Activated T-helper 17 cell treated with anti-CD3 and anti-CD28 coated beads, Interleukin-2, amount 50 U/mL, for 72 hours (primary cell): Measurements from ENCODE around the gene HAO2. TPM values are rescaled to one million over a fixed set of nuclear protein-coding genes. Genes with fewer than 3 reads are reported as not detected.

Source experiments
- ATAC-seq: fragments of 150-1000 bp; cut with Tn5 transposase; replicated peaks from 2 replicates; pipeline ENCODE4 v1.10.0; 2021; ENCODE audit warnings: mild to moderate bottlenecking, moderate library complexity
- H3K27ac Mint-ChIP-seq: one replicate; pipeline ENCODE4 v1.8.0; 2022; ENCODE audit warnings: mixed read lengths
- H3K27me3 Mint-ChIP-seq: one replicate; pipeline ENCODE4 v1.8.0; 2022; ENCODE audit warnings: mixed read lengths
- H3K36me3 Mint-ChIP-seq: one replicate; pipeline ENCODE4 v1.8.0; 2022; ENCODE audit warnings: low read depth, mild to moderate bottlenecking, mixed read lengths
- H3K4me1 Mint-ChIP-seq: one replicate; pipeline ENCODE4 v1.8.0; 2022; ENCODE audit warnings: mixed read lengths
- H3K4me3 Mint-ChIP-seq: one replicate; pipeline ENCODE4 v1.8.0; 2022; ENCODE audit warnings: mild to moderate bottlenecking, mixed read lengths
- H3K9me3 Mint-ChIP-seq: one replicate; pipeline ENCODE4 v1.8.0; 2022; ENCODE audit warnings: mixed read lengths
- total RNA-seq, 2 donors: library from RNA; stranded (reverse); gene quantifications; one replicate each; pipeline ENCODE4 v1.2.3, GENCODE V29; 2022

Gene HAO2
- total RNA-seq, 2 donors from 2014 or later, result not detected

DNA sequence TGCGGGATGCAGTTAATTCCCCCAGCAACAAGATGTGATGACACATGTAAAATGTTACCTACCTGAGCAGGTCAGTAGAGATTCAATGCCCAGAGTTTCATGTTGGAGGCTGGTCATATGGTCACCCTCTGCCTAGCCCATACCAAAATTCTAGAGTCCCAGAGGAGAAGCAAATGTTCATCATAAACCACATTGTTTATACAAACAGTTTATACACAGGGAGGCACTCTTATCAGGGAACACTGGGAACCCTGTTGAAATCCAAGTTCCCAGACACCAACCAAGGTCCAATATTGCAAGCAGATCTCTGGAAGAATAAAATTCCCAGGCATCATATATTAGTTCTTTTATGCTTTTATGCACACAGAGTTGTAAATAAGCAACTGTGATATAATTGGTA lies 10.5 kb downstream of the HAO2 start:
- peaks cover 4% of the 10 kb centered on the region for H3K9me3 Mint-ChIP-seq
- H3K4me3 Mint-ChIP-seq, result no peak overlapping the region
- no peak for ATAC-seq
- H3K4me1 Mint-ChIP-seq, result peaks cover 4% of the 10 kb centered on the region
- H3K36me3 Mint-ChIP-seq, result no peaks in the 10 kb centered on the region
- peaks cover 3% of the 10 kb centered on the region for H3K27me3 Mint-ChIP-seq
- no peak overlapping the region for H3K27ac Mint-ChIP-seq

DNA sequence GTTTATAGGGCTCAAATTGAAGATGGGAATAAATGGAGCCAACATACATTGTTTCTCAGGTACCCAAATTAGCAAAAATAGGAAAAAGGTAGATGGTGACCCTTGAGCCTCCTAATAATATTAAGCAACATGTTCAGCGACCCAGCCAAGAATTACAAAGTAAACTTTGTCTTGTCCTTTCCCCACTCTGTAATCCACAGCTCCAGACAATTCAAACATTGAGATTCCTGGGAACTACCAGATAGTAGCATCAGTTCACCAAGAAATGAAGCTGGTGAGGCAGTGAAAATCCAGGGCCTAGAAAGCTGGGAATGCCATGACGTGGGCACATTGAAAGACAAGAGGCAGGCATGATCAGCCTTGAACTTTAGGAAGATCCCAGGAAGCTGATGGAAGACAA lies 11.7 kb downstream of the HAO2 start:
- no peak overlapping the region for H3K27ac Mint-ChIP-seq
- peaks cover 3% of the 10 kb centered on the region for H3K27me3 Mint-ChIP-seq
- H3K4me3 Mint-ChIP-seq, result no peak overlapping the region
- H3K9me3 Mint-ChIP-seq, result peaks cover 4% of the 10 kb centered on the region
- no peaks in the 10 kb centered on the region for H3K36me3 Mint-ChIP-seq
- no peaks in the 10 kb centered on the region for H3K4me1 Mint-ChIP-seq
- no peak for ATAC-seq

DNA sequence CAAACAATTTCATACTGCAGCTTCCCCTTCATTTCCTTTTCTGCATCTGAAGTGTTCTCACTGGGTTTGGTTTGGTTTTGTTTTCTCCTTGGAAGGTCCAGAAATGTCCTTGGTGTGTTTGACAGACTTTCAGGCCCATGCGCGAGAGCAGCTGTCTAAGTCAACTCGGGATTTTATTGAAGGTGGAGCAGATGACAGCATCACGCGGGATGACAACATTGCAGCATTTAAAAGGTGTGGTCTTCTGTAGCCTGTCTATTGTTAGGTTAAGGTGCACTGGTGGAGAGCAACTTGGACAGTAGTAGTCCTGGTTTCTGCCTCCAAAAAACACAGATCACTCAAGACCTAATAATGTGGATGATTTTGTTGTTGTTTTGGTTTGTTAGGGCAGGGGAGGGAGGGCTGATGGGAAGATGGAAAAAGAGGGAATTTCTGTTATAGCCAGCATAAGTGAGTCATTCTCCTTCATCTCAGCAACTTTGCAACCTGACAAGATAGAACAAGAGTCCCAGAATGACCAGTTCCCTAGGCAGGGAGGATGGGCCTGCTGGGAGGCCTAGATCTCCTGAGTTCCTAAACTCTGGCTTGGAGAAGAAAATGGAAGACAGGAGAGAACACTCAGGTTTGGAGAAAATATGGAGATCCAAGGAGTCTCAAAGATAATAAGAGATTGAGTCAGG lies 12.5 kb downstream of the HAO2 start:
- no peaks in the 10 kb centered on the region for H3K36me3 Mint-ChIP-seq
- H3K9me3 Mint-ChIP-seq, result peaks cover 4% of the 10 kb centered on the region
- no peak for ATAC-seq
- peaks cover 3% of the 10 kb centered on the region for H3K27me3 Mint-ChIP-seq
- H3K4me3 Mint-ChIP-seq, result no peak overlapping the region
- H3K27ac Mint-ChIP-seq, result no peak overlapping the region
- H3K4me1 Mint-ChIP-seq, result no peaks in the 10 kb centered on the region

DNA sequence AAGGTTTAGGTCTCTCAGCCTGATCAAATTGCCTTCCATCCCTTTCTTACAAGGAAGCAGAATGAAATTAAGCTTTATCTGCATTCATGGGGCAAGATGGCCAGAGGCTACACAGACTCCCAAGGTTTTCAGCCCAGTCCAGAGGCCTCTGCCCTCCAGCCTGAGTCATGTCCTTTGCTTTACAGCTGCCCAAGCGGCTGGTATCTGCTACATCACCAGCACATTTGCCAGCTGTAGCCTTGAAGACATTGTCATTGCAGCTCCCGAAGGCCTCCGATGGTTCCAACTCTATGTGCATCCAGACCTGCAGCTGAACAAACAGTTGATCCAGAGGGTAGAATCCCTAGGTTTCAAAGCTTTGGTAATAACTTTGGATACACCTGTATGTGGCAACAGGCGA lies 16.0 kb downstream of the HAO2 start:
- Mint-ChIP-seq H3K4me3 (no peak overlapping the region), H3K4me1 (no peaks in the 10 kb centered on the region), H3K36me3 (no peaks in the 10 kb centered on the region), H3K27me3 (peaks cover 6% of the 10 kb centered on the region), H3K9me3 (no peaks in the 10 kb centered on the region), H3K27ac (no peak overlapping the region)
- ATAC-seq, result no peak

DNA sequence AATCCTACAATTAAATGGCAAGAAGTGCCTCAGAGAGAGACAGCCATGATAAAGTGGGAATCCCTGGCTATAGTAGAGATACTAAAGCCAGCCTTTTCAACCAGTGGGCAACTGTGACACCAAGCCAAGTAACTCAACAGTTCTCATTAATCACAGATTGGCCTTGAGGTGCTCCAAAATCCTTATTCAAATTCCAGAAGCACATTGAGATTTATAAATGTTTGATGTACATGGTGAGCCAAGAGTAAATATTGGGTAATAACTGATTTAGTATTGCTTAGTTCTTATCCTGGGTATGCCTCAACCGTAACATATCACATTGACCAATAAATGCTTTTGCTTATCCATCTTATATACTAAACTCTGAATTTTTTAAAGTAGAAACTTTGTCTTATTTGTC lies 17.1 kb downstream of the HAO2 start:
- ATAC-seq, result no peak
- H3K9me3 Mint-ChIP-seq, result no peaks in the 10 kb centered on the region
- no peak overlapping the region for H3K27ac Mint-ChIP-seq
- no peaks in the 10 kb centered on the region for H3K36me3 Mint-ChIP-seq
- H3K4me1 Mint-ChIP-seq, result no peaks in the 10 kb centered on the region
- no peak overlapping the region for H3K4me3 Mint-ChIP-seq
- peaks cover 3% of the 10 kb centered on the region for H3K27me3 Mint-ChIP-seq

DNA sequence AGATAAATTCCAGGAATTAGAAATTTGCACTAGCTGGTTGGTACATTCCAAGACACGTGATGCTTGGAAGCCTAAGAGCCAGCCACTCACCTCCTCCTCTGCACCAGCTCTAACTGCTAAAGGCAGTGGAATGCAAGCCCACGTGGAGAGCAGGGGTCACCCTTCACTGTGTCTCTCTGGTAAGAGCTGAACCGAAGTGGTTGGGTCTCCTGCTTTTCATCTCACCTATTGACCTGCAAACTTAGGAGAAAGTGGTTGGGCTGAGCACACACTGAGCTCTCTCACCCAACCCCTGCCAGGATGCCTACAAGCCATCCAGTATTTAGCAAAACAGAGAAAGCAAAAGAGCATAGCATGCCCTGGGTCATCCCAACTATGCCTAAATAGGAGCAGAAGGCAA lies 19.3 kb downstream of the HAO2 start:
- Mint-ChIP-seq H3K9me3 (no peaks in the 10 kb centered on the region), H3K4me3 (no peak overlapping the region), H3K27ac (no peak overlapping the region), H3K4me1 (no peaks in the 10 kb centered on the region), H3K36me3 (no peaks in the 10 kb centered on the region), H3K27me3 (peaks cover 6% of the 10 kb centered on the region)
- no peak for ATAC-seq

DNA sequence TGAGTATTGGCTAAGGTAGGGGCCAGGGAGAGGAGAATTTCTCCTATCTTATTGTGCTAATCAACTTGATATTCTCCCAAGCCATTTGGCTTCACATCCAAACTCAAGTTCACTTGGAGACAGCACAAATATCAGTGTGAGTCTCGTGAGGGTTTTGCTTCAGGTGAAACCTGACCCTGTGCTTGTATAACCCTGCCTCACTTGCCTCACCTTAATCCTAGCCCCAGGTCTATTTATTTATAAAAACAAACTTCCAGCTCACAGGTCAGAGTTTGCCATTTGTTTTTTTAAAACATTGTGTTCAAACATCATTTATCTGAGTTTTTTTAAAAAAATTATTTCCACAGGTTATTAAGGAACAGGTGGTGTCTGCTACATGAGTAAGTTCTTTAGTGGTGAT lies 19.9 kb downstream of the HAO2 start:
- Mint-ChIP-seq H3K4me1 (no peaks in the 10 kb centered on the region), H3K36me3 (no peaks in the 10 kb centered on the region), H3K9me3 (no peaks in the 10 kb centered on the region), H3K27ac (no peak overlapping the region), H3K4me3 (no peak overlapping the region), H3K27me3 (peaks cover 12% of the 10 kb centered on the region)
- ATAC-seq, result no peak

DNA sequence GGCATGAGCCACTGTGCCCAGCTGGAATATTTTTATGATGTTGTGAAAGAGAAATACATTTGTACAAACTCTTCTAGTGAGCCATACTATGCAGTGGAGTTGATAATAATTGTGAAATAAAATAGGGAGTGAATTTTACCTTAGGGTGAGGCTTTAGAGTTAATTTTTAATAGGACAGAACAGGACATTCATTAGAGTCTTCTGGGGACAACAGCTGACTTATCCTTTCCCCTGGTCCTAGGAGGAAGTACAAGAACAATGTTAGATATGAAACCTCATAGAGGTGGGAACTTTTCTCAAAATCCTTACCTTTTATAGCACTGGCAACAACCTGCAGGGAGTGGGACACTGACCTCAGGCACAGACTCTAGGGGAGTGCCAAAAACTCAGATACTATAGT lies 21.9 kb downstream of the HAO2 start:
- Mint-ChIP-seq H3K9me3 (no peaks in the 10 kb centered on the region), H3K4me1 (no peaks in the 10 kb centered on the region), H3K36me3 (no peaks in the 10 kb centered on the region), H3K27ac (no peak overlapping the region), H3K27me3 (peaks cover 17% of the 10 kb centered on the region), H3K4me3 (no peak overlapping the region)
- no peak for ATAC-seq

DNA sequence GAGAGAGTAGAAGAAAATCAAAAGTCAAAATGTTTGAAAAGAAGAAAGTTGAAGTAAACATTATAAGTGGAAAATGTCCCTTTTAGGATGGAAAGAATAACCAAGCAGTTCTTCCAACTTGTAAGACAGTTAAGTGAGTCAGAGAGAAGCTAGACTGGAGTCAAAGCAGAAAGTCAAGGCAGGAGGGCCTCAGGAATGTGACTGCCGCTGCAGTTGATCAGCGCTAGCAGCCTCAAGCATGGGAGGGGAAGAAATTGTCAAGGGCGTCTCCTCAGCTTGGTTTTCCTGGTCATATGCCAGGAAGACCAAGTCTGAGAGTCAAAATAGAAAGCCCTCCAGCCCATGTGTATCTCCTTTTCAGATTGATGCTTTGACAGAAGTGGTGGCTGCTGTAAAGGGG lies 23.2 kb downstream of the HAO2 start:
- no peak overlapping the region for H3K27ac Mint-ChIP-seq

DNA sequence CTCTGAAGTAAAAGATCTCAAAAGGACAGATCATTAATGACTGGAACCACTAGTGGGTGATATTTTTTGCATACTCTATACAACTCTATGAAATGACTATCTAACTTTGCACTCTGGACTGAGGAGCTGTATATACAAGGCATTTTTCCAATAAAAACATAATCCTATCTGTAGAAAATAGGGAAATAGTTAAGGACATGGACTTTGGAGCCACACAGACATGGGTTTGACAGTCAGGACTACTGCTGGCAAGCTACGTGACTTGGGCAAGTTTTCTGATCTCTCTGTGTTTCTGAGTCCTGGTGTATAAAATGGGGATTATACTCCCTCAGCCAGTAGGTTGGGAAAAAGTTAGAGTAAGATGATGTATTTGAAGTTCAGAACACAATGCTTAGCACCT lies 25.5 kb downstream of the HAO2 start:
- H3K36me3 Mint-ChIP-seq, result no peaks in the 10 kb centered on the region
- no peak overlapping the region for H3K4me3 Mint-ChIP-seq
- no peak overlapping the region for H3K27ac Mint-ChIP-seq
- H3K4me1 Mint-ChIP-seq, result no peaks in the 10 kb centered on the region
- H3K9me3 Mint-ChIP-seq, result no peaks in the 10 kb centered on the region
- peaks cover 17% of the 10 kb centered on the region for H3K27me3 Mint-ChIP-seq
- no peak for ATAC-seq

More for the DNA sequence above, 23.2 kb downstream of the HAO2 start:
- no peak for ATAC-seq
- Mint-ChIP-seq H3K27me3 (peaks cover 17% of the 10 kb centered on the region), H3K4me3 (no peak overlapping the region), H3K4me1 (no peaks in the 10 kb centered on the region), H3K36me3 (no peaks in the 10 kb centered on the region), H3K9me3 (no peaks in the 10 kb centered on the region)

DNA sequence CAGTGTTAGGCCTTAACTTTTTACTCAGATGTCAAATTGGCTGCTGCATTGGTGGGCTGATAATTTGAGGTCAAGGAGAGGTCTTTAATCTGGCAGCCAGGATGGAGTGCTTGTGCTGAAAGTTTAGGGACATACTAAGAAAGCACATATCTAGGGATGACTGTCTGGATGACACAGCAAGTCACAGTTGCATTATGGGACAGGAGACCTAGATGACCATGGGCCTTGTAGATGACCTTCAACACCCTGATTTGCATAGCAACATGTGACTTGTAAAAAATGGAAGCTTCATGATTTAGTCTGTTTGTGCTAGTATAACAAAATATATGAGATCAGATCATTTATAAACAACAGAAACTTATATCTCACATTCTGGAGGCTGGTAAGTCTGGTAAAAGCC lies 28.4 kb downstream of the HAO2 start:
- Mint-ChIP-seq H3K27me3 (peaks cover 17% of the 10 kb centered on the region), H3K4me1 (no peaks in the 10 kb centered on the region), H3K9me3 (no peaks in the 10 kb centered on the region), H3K4me3 (no peak overlapping the region), H3K36me3 (no peaks in the 10 kb centered on the region), H3K27ac (no peak overlapping the region)
- no peak for ATAC-seq

DNA sequence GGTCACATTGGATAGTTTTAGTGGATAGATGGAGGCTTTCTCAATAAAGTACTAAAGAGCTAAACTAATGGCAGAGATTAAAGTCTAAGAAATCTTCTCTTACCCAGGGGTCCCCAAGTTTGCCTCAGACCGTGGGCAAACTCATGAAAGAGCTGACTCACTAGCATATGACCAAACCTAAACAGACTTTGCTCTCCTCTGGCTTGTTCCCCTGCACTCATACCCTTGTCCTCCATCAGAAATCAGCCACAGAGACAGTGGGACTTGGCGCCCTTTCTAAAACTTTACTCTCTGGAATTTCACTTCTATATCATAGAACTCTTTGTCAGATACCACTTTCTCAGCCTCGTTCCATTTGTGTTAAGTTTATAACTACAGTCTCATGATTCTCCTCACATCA lies 29.4 kb downstream of the HAO2 start:
- ATAC-seq, result no peak
- no peaks in the 10 kb centered on the region for H3K36me3 Mint-ChIP-seq
- no peak overlapping the region for H3K4me3 Mint-ChIP-seq
- H3K27me3 Mint-ChIP-seq, result peaks cover 14% of the 10 kb centered on the region
- no peak overlapping the region for H3K27ac Mint-ChIP-seq
- H3K4me1 Mint-ChIP-seq, result no peaks in the 10 kb centered on the region
- no peaks in the 10 kb centered on the region for H3K9me3 Mint-ChIP-seq

DNA sequence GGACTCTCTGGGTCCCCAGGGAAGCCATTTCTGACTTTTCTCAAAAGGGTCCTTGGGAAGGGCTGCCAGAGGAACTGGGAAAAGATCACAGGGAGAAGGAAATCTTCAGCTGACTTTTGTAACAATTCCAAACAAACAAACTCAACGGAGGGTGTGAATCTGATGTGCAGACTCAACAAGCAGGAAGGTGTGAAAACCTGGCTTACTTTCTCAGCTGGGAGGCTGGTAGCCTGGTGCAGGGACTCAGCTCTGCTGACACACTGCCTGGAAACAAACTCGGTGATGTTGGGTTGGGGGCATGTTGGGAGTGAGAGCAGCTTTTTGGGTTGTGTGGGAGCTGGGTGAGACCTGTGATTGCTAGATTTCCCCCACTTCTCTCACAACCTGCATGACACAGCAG lies 36.2 kb downstream of the HAO2 start:
- no peak overlapping the region for H3K4me3 Mint-ChIP-seq
- peaks cover 5% of the 10 kb centered on the region for H3K9me3 Mint-ChIP-seq
- no peaks in the 10 kb centered on the region for H3K4me1 Mint-ChIP-seq
- no peak for ATAC-seq
- no peak overlapping the region for H3K27ac Mint-ChIP-seq
- H3K36me3 Mint-ChIP-seq, result no peaks in the 10 kb centered on the region
- H3K27me3 Mint-ChIP-seq, result peaks cover 23% of the 10 kb centered on the region

DNA sequence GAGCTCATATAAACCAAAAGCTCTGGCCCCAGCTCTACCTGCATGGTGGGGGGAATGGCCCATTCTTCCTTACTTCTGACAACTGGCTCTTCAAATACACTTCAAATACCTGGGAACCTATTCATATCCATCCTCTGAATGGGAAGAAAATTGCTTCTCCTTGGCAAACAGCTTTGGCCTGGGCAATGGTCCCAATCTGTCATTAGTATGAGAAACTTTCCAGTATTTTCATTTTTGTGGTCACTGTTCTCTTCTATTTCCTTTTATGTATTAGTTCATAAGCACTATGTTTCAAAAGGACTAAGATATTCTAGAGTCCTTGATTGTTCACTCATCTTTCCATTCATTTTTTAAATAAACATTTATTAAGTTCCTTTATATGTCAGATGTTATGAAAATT lies 41.1 kb downstream of the HAO2 start:
- ATAC-seq, result no peak
- no peaks in the 10 kb centered on the region for H3K36me3 Mint-ChIP-seq

DNA sequence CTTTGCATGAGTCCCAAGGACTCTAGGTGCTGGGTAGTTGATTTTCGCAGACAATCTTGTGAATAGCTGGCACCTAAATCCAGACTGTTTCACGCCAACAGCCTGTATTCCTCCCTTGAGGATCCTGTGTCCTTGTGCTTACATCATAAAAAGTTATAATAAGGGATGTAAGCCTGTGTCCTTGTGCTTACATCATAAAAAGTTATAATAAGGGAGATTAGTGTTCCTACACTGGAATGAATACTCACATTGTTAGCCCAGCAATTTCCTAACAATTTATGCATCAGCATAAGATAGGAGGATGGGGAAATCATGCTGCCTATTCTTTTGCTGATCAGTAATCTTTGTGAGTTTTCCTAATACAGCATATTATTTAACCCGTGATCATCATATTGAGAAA lies 42.4 kb downstream of the HAO2 start:
- peaks cover 6% of the 10 kb centered on the region for H3K27me3 Mint-ChIP-seq
- no peak overlapping the region for H3K27ac Mint-ChIP-seq
- H3K4me3 Mint-ChIP-seq, result no peak overlapping the region
- H3K36me3 Mint-ChIP-seq, result no peaks in the 10 kb centered on the region
- peaks cover 5% of the 10 kb centered on the region for H3K9me3 Mint-ChIP-seq
- H3K4me1 Mint-ChIP-seq, result no peaks in the 10 kb centered on the region
- no peak for ATAC-seq

More for the DNA sequence above, 41.1 kb downstream of the HAO2 start:
- Mint-ChIP-seq H3K9me3 (peaks cover 5% of the 10 kb centered on the region), H3K27ac (no peak overlapping the region), H3K27me3 (peaks cover 9% of the 10 kb centered on the region), H3K4me3 (no peak overlapping the region), H3K4me1 (no peaks in the 10 kb centered on the region)

DNA sequence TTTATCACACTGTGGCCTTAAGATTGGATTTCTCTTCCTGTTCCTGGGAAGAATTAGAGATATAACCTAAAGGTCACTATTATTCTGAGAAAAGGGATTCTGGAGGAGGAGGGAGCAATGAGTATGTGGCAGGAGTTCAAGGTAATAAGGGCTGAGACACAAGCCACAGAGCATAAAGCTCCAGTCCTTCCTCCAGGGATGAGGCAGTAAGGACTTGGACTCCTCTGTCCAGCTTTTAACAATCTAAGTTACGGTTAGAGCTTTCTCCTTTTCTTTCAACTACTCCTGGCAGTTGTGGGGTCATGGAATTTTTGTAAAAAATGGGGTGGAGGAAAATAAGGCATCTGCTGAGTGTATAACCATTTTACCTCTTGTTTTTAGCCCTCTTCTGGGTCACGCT lies 46.4 kb downstream of the HAO2 start, which contains the start of gene HSD3B2:
Gene HSD3B2, plus strand, starts transcription at position 201 of the 400 bp plus-strand sequence. CDS start 270 bp downstream, outside the sequence.
- no peak for ATAC-seq
- Mint-ChIP-seq H3K27ac (no peak within 1 kb of the TSS), H3K27me3 (no peaks in the 10 kb centered on the region), H3K9me3 (no peaks in the 10 kb centered on the region), H3K4me3 (no peak within 1 kb of the TSS), H3K4me1 (no peaks in the 10 kb centered on the region), H3K36me3 (no peaks in the 10 kb centered on the region)
